Testis (tissue), 2 donors: ENCODE data around the gene BCKDHB.

Experiments
- POLR2A ChIP-seq: fragments of 450-650 bp; IDR thresholded peaks from one replicate; pipeline ENCODE4 v1.6.1; 2017; ENCODE audit warnings: antibody characterized with exemption, mild to moderate bottlenecking, moderate library complexity
- TF ChIP-seq, protein P1 (sequence below), 3 experiments: fragments of 450-650 bp in 2 of 3; fragments of 200-600 bp in 1 of 3; sonication (generic) in 1 of 3; IDR thresholded peaks; one replicate each; pipeline ENCODE4 v1.5.1; 2016 to 2019; ENCODE audit warnings: antibody characterized with exemption in 3 of 3, mild to moderate bottlenecking in 2 of 3, moderate library complexity in 1 of 3

DNA sequence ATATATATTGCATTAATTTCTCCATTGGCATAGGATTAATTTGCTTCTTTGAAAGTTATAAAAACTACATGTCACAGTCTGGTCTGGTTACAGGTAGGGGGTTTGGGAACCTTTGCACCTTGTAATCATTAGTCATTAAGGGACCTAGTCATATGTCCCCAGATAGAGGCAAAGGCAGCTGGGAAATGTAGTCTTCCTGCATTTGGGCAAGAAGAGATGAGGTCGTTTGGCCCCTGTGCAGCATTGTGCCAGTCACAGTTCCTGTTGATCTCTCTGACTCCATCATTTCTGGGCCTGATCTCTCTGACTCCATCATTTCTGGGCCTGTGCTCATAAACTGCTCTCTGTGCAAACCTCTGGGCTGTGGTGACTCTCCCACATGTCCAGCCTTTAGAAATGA is 73.2 kb downstream of the BCKDHB start:
- TF ChIP-seq POLR2A, result no peak
- TF ChIP-seq, protein P1, sequence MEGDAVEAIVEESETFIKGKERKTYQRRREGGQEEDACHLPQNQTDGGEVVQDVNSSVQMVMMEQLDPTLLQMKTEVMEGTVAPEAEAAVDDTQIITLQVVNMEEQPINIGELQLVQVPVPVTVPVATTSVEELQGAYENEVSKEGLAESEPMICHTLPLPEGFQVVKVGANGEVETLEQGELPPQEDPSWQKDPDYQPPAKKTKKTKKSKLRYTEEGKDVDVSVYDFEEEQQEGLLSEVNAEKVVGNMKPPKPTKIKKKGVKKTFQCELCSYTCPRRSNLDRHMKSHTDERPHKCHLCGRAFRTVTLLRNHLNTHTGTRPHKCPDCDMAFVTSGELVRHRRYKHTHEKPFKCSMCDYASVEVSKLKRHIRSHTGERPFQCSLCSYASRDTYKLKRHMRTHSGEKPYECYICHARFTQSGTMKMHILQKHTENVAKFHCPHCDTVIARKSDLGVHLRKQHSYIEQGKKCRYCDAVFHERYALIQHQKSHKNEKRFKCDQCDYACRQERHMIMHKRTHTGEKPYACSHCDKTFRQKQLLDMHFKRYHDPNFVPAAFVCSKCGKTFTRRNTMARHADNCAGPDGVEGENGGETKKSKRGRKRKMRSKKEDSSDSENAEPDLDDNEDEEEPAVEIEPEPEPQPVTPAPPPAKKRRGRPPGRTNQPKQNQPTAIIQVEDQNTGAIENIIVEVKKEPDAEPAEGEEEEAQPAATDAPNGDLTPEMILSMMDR (IDR thresholded peaks at IDR 0.05), result no peak
